CD14-positive monocyte (primary cell): ENCODE results near the gene STAT4. TPM values are rescaled to one million over a fixed set of nuclear protein-coding genes. Genes with fewer than 3 reads are reported as not detected.
A peak's percentile ranks its signal among the peaks of the same experiment; 100 is the strongest.

Source experiments
- DNase-seq, 3 donors: peaks; one replicate each; pipeline ENCODE4 v3.0.0-alpha.2; 2011 to 2022
- H2AFZ ChIP-seq: 2 replicates; pipeline ENCODE4 v1.6.0; 2012; ENCODE audit warnings: mild to moderate bottlenecking, low read depth, low read length, inconsistent platforms; ENCODE audit not compliant: insufficient read depth, poor library complexity, severe bottlenecking
- H3K27ac ChIP-seq, 2 donors: 1 replicate in 1 of 2; 2 replicates in 1 of 2; pipeline ENCODE4 v1.5.1; 2012 to 2013; ENCODE audit warnings: low read length in 2 of 2, control low read depth in 1 of 2, inconsistent platforms in 1 of 2, low read depth in 1 of 2, mild to moderate bottlenecking in 1 of 2
- H3K27me3 ChIP-seq, 2 donors: one replicate each; pipeline versions ENCODE4 v1.6.0 to v1.6.1; 2011 to 2013; ENCODE audit warnings: low read length in 2 of 2; ENCODE audit not compliant: control insufficient read depth in 2 of 2, insufficient read depth in 2 of 2
- H3K36me3 ChIP-seq, 2 donors: replicated peaks in 1 of 2; 1 replicate in 1 of 2; 2 replicates in 1 of 2; pipeline versions ENCODE4 v1.5.1 to v1.6.1; 2012 to 2013; ENCODE audit warnings: low read length in 2 of 2, control low read depth in 1 of 2, inconsistent platforms in 1 of 2, mild to moderate bottlenecking in 1 of 2; ENCODE audit not compliant: insufficient read depth in 2 of 2, control insufficient read depth in 1 of 2
- H3K4me1 ChIP-seq, 2 donors: 1 replicate in 1 of 2; 2 replicates in 1 of 2; pipeline versions ENCODE4 v1.5.1 to v1.6.1; 2012 to 2013; ENCODE audit warnings: low read length in 2 of 2, control low read depth in 1 of 2, inconsistent platforms in 1 of 2, mild to moderate bottlenecking in 1 of 2, moderate library complexity in 1 of 2; ENCODE audit not compliant: insufficient read depth in 2 of 2, control insufficient read depth in 1 of 2
- H3K4me2 ChIP-seq: replicated peaks from 2 replicates; pipeline ENCODE3; 2012; ENCODE audit warnings: low read length, moderate library complexity, mild to moderate bottlenecking; ENCODE audit not compliant: poor library complexity, severe bottlenecking; ENCODE audit errors: extremely low read depth
- H3K4me3 ChIP-seq, 3 experiments: fragments of 200-600 bp in 1 of 3; sonication (generic) in 1 of 3; replicated peaks in 1 of 3; 1 replicate in 2 of 3; 2 replicates in 1 of 3; pipeline ENCODE4 v1.5.1; 2011 to 2013; ENCODE audit warnings: low read length in 3 of 3, mild to moderate bottlenecking in 3 of 3, control low read depth in 2 of 3, low read depth in 2 of 3, inconsistent platforms in 1 of 3, moderate library complexity in 1 of 3
- H3K79me2 ChIP-seq: 2 replicates; pipeline ENCODE4 v1.6.0; 2012; ENCODE audit warnings: mild to moderate bottlenecking, control low read depth, inconsistent platforms, low read length, moderate library complexity; ENCODE audit not compliant: insufficient read depth
- H3K9ac ChIP-seq: 2 replicates; pipeline ENCODE4 v1.6.0; 2017; ENCODE audit warnings: low read length, mild to moderate bottlenecking; ENCODE audit not compliant: insufficient read depth, poor library complexity, severe bottlenecking
- H3K9me3 ChIP-seq, 2 donors: replicated peaks in 1 of 2; 1 replicate in 1 of 2; 2 replicates in 1 of 2; pipeline versions ENCODE4 v1.5.1 to v1.6.1; 2012 to 2013; ENCODE audit warnings: low read length in 2 of 2, control low read depth in 1 of 2; ENCODE audit not compliant: control insufficient read depth in 1 of 2, insufficient read depth in 1 of 2
- H4K20me1 ChIP-seq: 2 replicates; pipeline ENCODE4 v1.6.0; 2012; ENCODE audit warnings: mild to moderate bottlenecking, low read length, control low read depth, moderate library complexity; ENCODE audit not compliant: insufficient read depth
- H3K27ac Mint-ChIP-seq, 7 donors: one replicate each; pipeline ENCODE4 v1.8.0; 2020; ENCODE audit warnings: mild to moderate bottlenecking in 7 of 7, mixed read lengths in 7 of 7, moderate library complexity in 6 of 7, inconsistent platforms in 2 of 7
- H3K27me3 Mint-ChIP-seq, 3 donors: one replicate each; pipeline ENCODE4 v1.8.0; 2021 to 2022; ENCODE audit warnings: low read depth in 3 of 3, mild to moderate bottlenecking in 3 of 3, mixed read lengths in 3 of 3, moderate library complexity in 3 of 3, inconsistent platforms in 1 of 3
- H3K36me3 Mint-ChIP-seq, 2 donors: one replicate each; pipeline ENCODE4 v1.8.0; 2020; ENCODE audit warnings: mixed read lengths in 2 of 2, inconsistent platforms in 1 of 2, mild to moderate bottlenecking in 1 of 2
- H3K4me1 Mint-ChIP-seq: one replicate; pipeline ENCODE4 v1.8.0; 2020; ENCODE audit warnings: mild to moderate bottlenecking, mixed read lengths
- H3K4me3 Mint-ChIP-seq, 2 donors: one replicate each; pipeline ENCODE4 v1.8.0; 2020; ENCODE audit warnings: mild to moderate bottlenecking in 2 of 2, mixed read lengths in 2 of 2, moderate library complexity in 1 of 2
- H3K9me3 Mint-ChIP-seq, 7 donors: one replicate each; pipeline ENCODE4 v1.8.0; 2020 to 2022; ENCODE audit warnings: mixed read lengths in 7 of 7, mild to moderate bottlenecking in 6 of 7, moderate library complexity in 6 of 7, inconsistent platforms in 2 of 7
- CTCF ChIP-seq: fragments of 200-600 bp; IDR thresholded peaks from one replicate; pipeline ENCODE4 v1.8.0; 2022; ENCODE audit warnings: antibody characterized with exemption, mild to moderate bottlenecking
- WGBS: methylation state at CpG from one replicate; pipeline ENCODE4 v1.1.5; 2013; ENCODE audit warnings: missing lambda C conversion rate; ENCODE audit not compliant: insufficient coverage; 5-methylcytosine and 5-hydroxymethylcytosine counted together
- intact Hi-C, 2 donors: fragments of 100-400 bp; cut with micrococcal nuclease; formaldehyde crosslinking; loops; one replicate each; pipeline versions ENCODE4 v1.15.0 to v1.15.1; 2023
- polyA plus RNA-seq, 3 donors: library from polyadenylated mRNA; depleted of rRNA in 1 of 3; unstranded in 2 of 3; stranded (reverse) in 1 of 3; fragments of 300-500 nt in 2 of 3; fragments of >200 nt in 1 of 3; fragmentation: Illumina TruSeq in 2 of 3; gene quantifications; 1 replicate in 2 of 3; 2 replicates in 1 of 3; pipeline ENCODE4 v1.2.3, GENCODE V29; 2012 to 2021

STAT4 gene
- polyA plus RNA-seq, 3 donors = 0.31 to 0.52 (median 0.31) TPM

GRCh38 chr2:191125646-191126045 is 25.1 kb downstream of the STAT4 start:
- no peaks in the 10 kb centered on the region for H3K36me3 ChIP-seq
- no peaks in the 10 kb centered on the region for H3K9me3 ChIP-seq
- no peak overlapping the region for H2AFZ ChIP-seq
- H3K4me3 ChIP-seq = no peak overlapping the region
- peak in 2 of 3 donors; percentile 4 to 37 for DNase-seq
- Mint-ChIP-seq H3K9me3 (no peaks in the 10 kb centered on the region), H3K4me1 (peaks cover 10% of the 10 kb centered on the region), H3K27ac (no peak overlapping the region), H3K4me3 (no peak overlapping the region), H3K27me3 (no peaks in the 10 kb centered on the region), H3K36me3 (no peaks in the 10 kb centered on the region)
- intact Hi-C loops = no loop called here
- H4K20me1 ChIP-seq = no peaks in the 10 kb centered on the region
- H3K4me2 ChIP-seq = no peak overlapping the region
- TF ChIP-seq CTCF = no peak
- no peaks in the 10 kb centered on the region for H3K79me2 ChIP-seq
- no CpG with 5 or more reads among the region's 2 CpGs for WGBS
- no peaks in the 10 kb centered on the region for H3K4me1 ChIP-seq
- H3K27ac ChIP-seq = no peak overlapping the region
- H3K9ac ChIP-seq = no peak overlapping the region
- H3K27me3 ChIP-seq = no peaks in the 10 kb centered on the region

- H3K4me1 Mint-ChIP-seq = peaks cover 4% of the 10 kb centered on the region
- H3K27me3 ChIP-seq = no peaks in the 10 kb centered on the region
- no peaks in the 10 kb centered on the region for H3K36me3 ChIP-seq
- intact Hi-C loops = no loop called here
- no peaks in the 10 kb centered on the region for H3K9me3 ChIP-seq
- no peak overlapping the region for H3K27ac Mint-ChIP-seq
- H3K4me3 ChIP-seq = no peak overlapping the region
- H3K27me3 Mint-ChIP-seq = no peaks in the 10 kb centered on the region
- no peak overlapping the region for H3K9ac ChIP-seq
- WGBS = no CpG with 5 or more reads among the region's 2 CpGs
- H4K20me1 ChIP-seq = no peaks in the 10 kb centered on the region
- H3K4me1 ChIP-seq = no peaks in the 10 kb centered on the region
- H3K4me2 ChIP-seq = no peak overlapping the region
- H3K9me3 Mint-ChIP-seq = peaks cover 0 to 1% (median 0%) of the 10 kb centered on the region in 7 donors
- H3K4me3 Mint-ChIP-seq = no peak overlapping the region
- H3K79me2 ChIP-seq = no peaks in the 10 kb centered on the region
- no peaks in the 10 kb centered on the region for H3K36me3 Mint-ChIP-seq
- DNase-seq = no peak
- H2AFZ ChIP-seq = no peak overlapping the region
- H3K27ac ChIP-seq = no peak overlapping the region
- TF ChIP-seq CTCF = no peak
Observed at GRCh38 chr2:191122638-191123294, 28.0 kb downstream of the STAT4 start.
